Stomach (tissue), 4 donors: ENCODE measurements around the gene WASL.

Experiments used
- CTCF ChIP-seq, 7 experiments: fragments of 450-650 bp in 4 of 7; fragments of 200-600 bp in 3 of 7; sonication (generic) in 3 of 7; IDR thresholded peaks; one replicate each; pipeline ENCODE4 v1.5.1; 2016 to 2019; ENCODE audit warnings: antibody characterized with exemption in 7 of 7, control low read depth in 2 of 7, mild to moderate bottlenecking in 1 of 7
- EP300 ChIP-seq: sonication (generic); formaldehyde crosslinking; IDR thresholded peaks from one replicate; pipeline ENCODE4 v1.6.1; 2017; ENCODE audit warnings: antibody characterized with exemption

GRCh38 chr7:123656544-123657303 is 92.1 kb downstream of the WASL start:
- TF ChIP-seq EP300 (no peak), CTCF (IDR thresholded peaks at IDR 0.05) (no peak)
